Measurements from ENCODE around the gene HSPA8.

DNA sequence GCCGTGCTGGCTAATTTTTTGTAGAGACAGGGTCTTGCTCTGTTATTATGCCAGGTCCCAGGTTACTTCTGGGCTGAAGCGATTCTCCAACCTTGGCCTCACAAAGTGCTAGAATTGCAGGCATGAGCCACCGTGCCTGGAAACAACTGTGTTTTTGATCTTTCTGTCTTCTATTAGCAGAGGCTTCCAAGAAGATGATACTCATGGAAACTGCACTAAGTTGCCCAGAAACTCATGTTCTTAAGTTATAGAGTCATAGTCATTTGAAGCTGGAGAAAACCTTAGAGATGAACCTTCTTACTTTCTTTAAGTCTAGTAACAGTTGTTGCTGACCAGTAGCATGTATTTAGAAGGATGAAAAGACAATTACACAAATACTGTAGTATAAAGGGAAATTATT, 37.1 kb upstream of the HSPA8 start:
- TF ChIP-seq, protein P1, sequence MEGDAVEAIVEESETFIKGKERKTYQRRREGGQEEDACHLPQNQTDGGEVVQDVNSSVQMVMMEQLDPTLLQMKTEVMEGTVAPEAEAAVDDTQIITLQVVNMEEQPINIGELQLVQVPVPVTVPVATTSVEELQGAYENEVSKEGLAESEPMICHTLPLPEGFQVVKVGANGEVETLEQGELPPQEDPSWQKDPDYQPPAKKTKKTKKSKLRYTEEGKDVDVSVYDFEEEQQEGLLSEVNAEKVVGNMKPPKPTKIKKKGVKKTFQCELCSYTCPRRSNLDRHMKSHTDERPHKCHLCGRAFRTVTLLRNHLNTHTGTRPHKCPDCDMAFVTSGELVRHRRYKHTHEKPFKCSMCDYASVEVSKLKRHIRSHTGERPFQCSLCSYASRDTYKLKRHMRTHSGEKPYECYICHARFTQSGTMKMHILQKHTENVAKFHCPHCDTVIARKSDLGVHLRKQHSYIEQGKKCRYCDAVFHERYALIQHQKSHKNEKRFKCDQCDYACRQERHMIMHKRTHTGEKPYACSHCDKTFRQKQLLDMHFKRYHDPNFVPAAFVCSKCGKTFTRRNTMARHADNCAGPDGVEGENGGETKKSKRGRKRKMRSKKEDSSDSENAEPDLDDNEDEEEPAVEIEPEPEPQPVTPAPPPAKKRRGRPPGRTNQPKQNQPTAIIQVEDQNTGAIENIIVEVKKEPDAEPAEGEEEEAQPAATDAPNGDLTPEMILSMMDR (conservative IDR thresholded peaks at IDR 0.05; ENCODE audit: low read depth, low read length), result no peak
- no peak for TF ChIP-seq EZH2 (IDR thresholded peaks at IDR 0.05; ENCODE audit: borderline replicate concordance, low read depth, low read length, poor library complexity, severe bottlenecking)

Data from A673 (cell line).